CD14-positive monocyte (primary cell): ENCODE data around the gene FKTN. TPM values are rescaled to one million over a fixed set of nuclear protein-coding genes. Genes with fewer than 3 reads are reported as not detected.

Experiments
- DNase-seq, 3 donors: peaks; one replicate each; pipeline ENCODE4 v3.0.0-alpha.2; 2011 to 2022
- H2AFZ ChIP-seq: 2 replicates; pipeline ENCODE4 v1.6.0; 2012; ENCODE audit warnings: mild to moderate bottlenecking, low read depth, low read length, inconsistent platforms; ENCODE audit not compliant: insufficient read depth, poor library complexity, severe bottlenecking
- H3K27ac ChIP-seq, 2 donors: 1 replicate in 1 of 2; 2 replicates in 1 of 2; pipeline ENCODE4 v1.5.1; 2012 to 2013; ENCODE audit warnings: low read length in 2 of 2, control low read depth in 1 of 2, inconsistent platforms in 1 of 2, low read depth in 1 of 2, mild to moderate bottlenecking in 1 of 2
- H3K27me3 ChIP-seq, 2 donors: one replicate each; pipeline versions ENCODE4 v1.6.0 to v1.6.1; 2011 to 2013; ENCODE audit warnings: low read length in 2 of 2; ENCODE audit not compliant: control insufficient read depth in 2 of 2, insufficient read depth in 2 of 2
- H3K36me3 ChIP-seq, 2 donors: replicated peaks in 1 of 2; 1 replicate in 1 of 2; 2 replicates in 1 of 2; pipeline versions ENCODE4 v1.5.1 to v1.6.1; 2012 to 2013; ENCODE audit warnings: low read length in 2 of 2, control low read depth in 1 of 2, inconsistent platforms in 1 of 2, mild to moderate bottlenecking in 1 of 2; ENCODE audit not compliant: insufficient read depth in 2 of 2, control insufficient read depth in 1 of 2
- H3K4me1 ChIP-seq, 2 donors: 1 replicate in 1 of 2; 2 replicates in 1 of 2; pipeline versions ENCODE4 v1.5.1 to v1.6.1; 2012 to 2013; ENCODE audit warnings: low read length in 2 of 2, control low read depth in 1 of 2, inconsistent platforms in 1 of 2, mild to moderate bottlenecking in 1 of 2, moderate library complexity in 1 of 2; ENCODE audit not compliant: insufficient read depth in 2 of 2, control insufficient read depth in 1 of 2
- H3K4me2 ChIP-seq: replicated peaks from 2 replicates; pipeline ENCODE3; 2012; ENCODE audit warnings: low read length, moderate library complexity, mild to moderate bottlenecking; ENCODE audit not compliant: poor library complexity, severe bottlenecking; ENCODE audit errors: extremely low read depth
- H3K4me3 ChIP-seq, 3 experiments: fragments of 200-600 bp in 1 of 3; sonication (generic) in 1 of 3; replicated peaks in 1 of 3; 1 replicate in 2 of 3; 2 replicates in 1 of 3; pipeline ENCODE4 v1.5.1; 2011 to 2013; ENCODE audit warnings: low read length in 3 of 3, mild to moderate bottlenecking in 3 of 3, control low read depth in 2 of 3, low read depth in 2 of 3, inconsistent platforms in 1 of 3, moderate library complexity in 1 of 3
- H3K79me2 ChIP-seq: 2 replicates; pipeline ENCODE4 v1.6.0; 2012; ENCODE audit warnings: mild to moderate bottlenecking, control low read depth, inconsistent platforms, low read length, moderate library complexity; ENCODE audit not compliant: insufficient read depth
- H3K9ac ChIP-seq: 2 replicates; pipeline ENCODE4 v1.6.0; 2017; ENCODE audit warnings: low read length, mild to moderate bottlenecking; ENCODE audit not compliant: insufficient read depth, poor library complexity, severe bottlenecking
- H3K9me3 ChIP-seq, 2 donors: replicated peaks in 1 of 2; 1 replicate in 1 of 2; 2 replicates in 1 of 2; pipeline versions ENCODE4 v1.5.1 to v1.6.1; 2012 to 2013; ENCODE audit warnings: low read length in 2 of 2, control low read depth in 1 of 2; ENCODE audit not compliant: control insufficient read depth in 1 of 2, insufficient read depth in 1 of 2
- H4K20me1 ChIP-seq: 2 replicates; pipeline ENCODE4 v1.6.0; 2012; ENCODE audit warnings: mild to moderate bottlenecking, low read length, control low read depth, moderate library complexity; ENCODE audit not compliant: insufficient read depth
- H3K27ac Mint-ChIP-seq, 7 donors: one replicate each; pipeline ENCODE4 v1.8.0; 2020; ENCODE audit warnings: mild to moderate bottlenecking in 7 of 7, mixed read lengths in 7 of 7, moderate library complexity in 6 of 7, inconsistent platforms in 2 of 7
- H3K27me3 Mint-ChIP-seq, 3 donors: one replicate each; pipeline ENCODE4 v1.8.0; 2021 to 2022; ENCODE audit warnings: low read depth in 3 of 3, mild to moderate bottlenecking in 3 of 3, mixed read lengths in 3 of 3, moderate library complexity in 3 of 3, inconsistent platforms in 1 of 3
- H3K36me3 Mint-ChIP-seq, 2 donors: one replicate each; pipeline ENCODE4 v1.8.0; 2020; ENCODE audit warnings: mixed read lengths in 2 of 2, inconsistent platforms in 1 of 2, mild to moderate bottlenecking in 1 of 2
- H3K4me1 Mint-ChIP-seq: one replicate; pipeline ENCODE4 v1.8.0; 2020; ENCODE audit warnings: mild to moderate bottlenecking, mixed read lengths
- H3K4me3 Mint-ChIP-seq, 2 donors: one replicate each; pipeline ENCODE4 v1.8.0; 2020; ENCODE audit warnings: mild to moderate bottlenecking in 2 of 2, mixed read lengths in 2 of 2, moderate library complexity in 1 of 2
- H3K9me3 Mint-ChIP-seq, 7 donors: one replicate each; pipeline ENCODE4 v1.8.0; 2020 to 2022; ENCODE audit warnings: mixed read lengths in 7 of 7, mild to moderate bottlenecking in 6 of 7, moderate library complexity in 6 of 7, inconsistent platforms in 2 of 7
- CTCF ChIP-seq: fragments of 200-600 bp; IDR thresholded peaks from one replicate; pipeline ENCODE4 v1.8.0; 2022; ENCODE audit warnings: antibody characterized with exemption, mild to moderate bottlenecking
- WGBS: methylation state at CpG from one replicate; pipeline ENCODE4 v1.1.5; 2013; ENCODE audit warnings: missing lambda C conversion rate; ENCODE audit not compliant: insufficient coverage; 5-methylcytosine and 5-hydroxymethylcytosine counted together
- intact Hi-C, 2 donors: fragments of 100-400 bp; cut with micrococcal nuclease; formaldehyde crosslinking; loops; one replicate each; pipeline versions ENCODE4 v1.15.0 to v1.15.1; 2023
- polyA plus RNA-seq, 3 donors: library from polyadenylated mRNA; depleted of rRNA in 1 of 3; unstranded in 2 of 3; stranded (reverse) in 1 of 3; fragments of 300-500 nt in 2 of 3; fragments of >200 nt in 1 of 3; fragmentation: Illumina TruSeq in 2 of 3; gene quantifications; 1 replicate in 2 of 3; 2 replicates in 1 of 3; pipeline ENCODE4 v1.2.3, GENCODE V29; 2012 to 2021

Gene FKTN
- polyA plus RNA-seq, 3 donors, result 1.7 to 3.2 (median 2.7) TPM

GRCh38 chr9:105662184-105663104, 104.5 kb downstream of the FKTN start, which contains the start of gene TAL2:
TSS of gene TAL2 (plus strand) at chr9:105662457. CDS start at chr9:105662497, 40 bp downstream.
- no peak within 1 kb of the TSS for H3K9ac ChIP-seq
- Mint-ChIP-seq H3K4me3 (no peak within 1 kb of the TSS), H3K4me1 (no peaks in the 10 kb centered on the region), H3K36me3 (no peaks in the 10 kb centered on the region), H3K27ac (no peak within 1 kb of the TSS), H3K9me3 (peaks cover 0 to 1% (median 0%) of the 10 kb centered on the region in 7 donors), H3K27me3 (peaks cover under 1 to 14% (median 3%) of the 10 kb centered on the region in 3 donors)
- peaks cover 2 to 5% of the 10 kb centered on the region in 2 donors for H3K27me3 ChIP-seq
- no peaks in the 10 kb centered on the region for H3K4me1 ChIP-seq
- no peaks in the 10 kb centered on the region for H3K9me3 ChIP-seq
- H4K20me1 ChIP-seq, result no peaks in the 10 kb centered on the region
- no peak within 1 kb of the TSS for H3K4me3 ChIP-seq
- TF ChIP-seq CTCF, result no peak
- 80% methylated on average over 8 of the region's 12 CpGs for WGBS
- H3K36me3 ChIP-seq, result no peaks in the 10 kb centered on the region
- no peaks in the 10 kb centered on the region for H3K79me2 ChIP-seq
- DNase-seq, result no peak
- no peak within 1 kb of the TSS for H3K27ac ChIP-seq
- intact Hi-C loops, result no loop called here
- H3K4me2 ChIP-seq, result no peak within 1 kb of the TSS
- no peak within 1 kb of the TSS for H2AFZ ChIP-seq

GRCh38 chr9:105663914-105664313, 106.0 kb downstream of the FKTN start:
- H3K4me2 ChIP-seq, result no peak overlapping the region
- WGBS, result no CpG with 5 or more reads among the region's 5 CpGs
- no peak overlapping the region for H3K4me3 ChIP-seq
- H3K9ac ChIP-seq, result no peak overlapping the region
- no peaks in the 10 kb centered on the region for H3K36me3 ChIP-seq
- no peak for TF ChIP-seq CTCF
- no peak overlapping the region for H3K27ac Mint-ChIP-seq
- no peak overlapping the region for H3K4me3 Mint-ChIP-seq
- no peaks in the 10 kb centered on the region for H3K9me3 ChIP-seq
- H3K27me3 ChIP-seq, result no peaks in the 10 kb centered on the region
- H3K27ac ChIP-seq, result no peak overlapping the region
- no peaks in the 10 kb centered on the region for H3K79me2 ChIP-seq
- H3K36me3 Mint-ChIP-seq, result no peaks in the 10 kb centered on the region
- intact Hi-C loops, result no loop called here
- no peaks in the 10 kb centered on the region for H3K4me1 ChIP-seq
- H4K20me1 ChIP-seq, result no peaks in the 10 kb centered on the region
- H3K27me3 Mint-ChIP-seq, result peaks cover 0 to 4% (median 3%) of the 10 kb centered on the region in 3 donors
- no peak for DNase-seq
- H3K9me3 Mint-ChIP-seq, result no peaks in the 10 kb centered on the region
- no peaks in the 10 kb centered on the region for H3K4me1 Mint-ChIP-seq
- no peak overlapping the region for H2AFZ ChIP-seq
